ENCODE data around the gene BID. TPM values are rescaled to one million over a fixed set of nuclear protein-coding genes. Genes with fewer than 3 reads are reported as not detected.

BID gene
- polyA plus RNA-seq, 1 donor from 2014 or later: 88.6 TPM

- Histone ChIP-seq H2AFZ (ENCODE audit: low read depth, low read length) (no peak overlapping the region), H3K27ac (ENCODE audit: low read length) (no peak overlapping the region), H3K4me3 (ENCODE audit: low read length) (no peak overlapping the region), H3F3A (ENCODE audit: insufficient read depth, low read length, poor library complexity, severe bottlenecking) (no peaks in the 10 kb centered on the region), H3K79me2 (replicated peaks; ENCODE audit: insufficient read depth, low read length) (no peaks in the 10 kb centered on the region), H3K36me3 (ENCODE audit: insufficient read depth, low read length) (no peaks in the 10 kb centered on the region), H3K27me3 (ENCODE audit: insufficient read depth, low read depth, low read length) (no peaks in the 10 kb centered on the region), H4K20me1 (ENCODE audit: insufficient read depth) (no peaks in the 10 kb centered on the region), H3K9me2 (ENCODE audit: insufficient read depth, low read length) (no peaks in the 10 kb centered on the region), H3K9ac (ENCODE audit: low read length) (no peak overlapping the region), H3K9me3 (ENCODE audit: low read length) (no peaks in the 10 kb centered on the region), H3K4me2 (ENCODE audit: low read length) (no peak overlapping the region)
- no peak for TF ChIP-seq RAD21 (conservative IDR thresholded peaks at IDR 0.05)
- TF ChIP-seq MXI1 (conservative IDR thresholded peaks at IDR 0.05; ENCODE audit: poor library complexity, severe bottlenecking): no peak
- no peak for TF ChIP-seq CTCF (IDR thresholded peaks at IDR 0.05; ENCODE audit: poor library complexity, severe bottlenecking)
- no peak for TF ChIP-seq SMC3 (conservative IDR thresholded peaks at IDR 0.05; ENCODE audit: poor library complexity)
- TF ChIP-seq EZH2 (IDR thresholded peaks at IDR 0.05; ENCODE audit: borderline replicate concordance, insufficient read depth, low read length, poor library complexity, severe bottlenecking): no peak
- TF ChIP-seq EP300 (conservative IDR thresholded peaks at IDR 0.05; ENCODE audit: poor library complexity, severe bottlenecking): no peak
- TF ChIP-seq TAF1 (IDR thresholded peaks at IDR 0.05; ENCODE audit: low read depth): no peak
- TF ChIP-seq, protein P1, sequence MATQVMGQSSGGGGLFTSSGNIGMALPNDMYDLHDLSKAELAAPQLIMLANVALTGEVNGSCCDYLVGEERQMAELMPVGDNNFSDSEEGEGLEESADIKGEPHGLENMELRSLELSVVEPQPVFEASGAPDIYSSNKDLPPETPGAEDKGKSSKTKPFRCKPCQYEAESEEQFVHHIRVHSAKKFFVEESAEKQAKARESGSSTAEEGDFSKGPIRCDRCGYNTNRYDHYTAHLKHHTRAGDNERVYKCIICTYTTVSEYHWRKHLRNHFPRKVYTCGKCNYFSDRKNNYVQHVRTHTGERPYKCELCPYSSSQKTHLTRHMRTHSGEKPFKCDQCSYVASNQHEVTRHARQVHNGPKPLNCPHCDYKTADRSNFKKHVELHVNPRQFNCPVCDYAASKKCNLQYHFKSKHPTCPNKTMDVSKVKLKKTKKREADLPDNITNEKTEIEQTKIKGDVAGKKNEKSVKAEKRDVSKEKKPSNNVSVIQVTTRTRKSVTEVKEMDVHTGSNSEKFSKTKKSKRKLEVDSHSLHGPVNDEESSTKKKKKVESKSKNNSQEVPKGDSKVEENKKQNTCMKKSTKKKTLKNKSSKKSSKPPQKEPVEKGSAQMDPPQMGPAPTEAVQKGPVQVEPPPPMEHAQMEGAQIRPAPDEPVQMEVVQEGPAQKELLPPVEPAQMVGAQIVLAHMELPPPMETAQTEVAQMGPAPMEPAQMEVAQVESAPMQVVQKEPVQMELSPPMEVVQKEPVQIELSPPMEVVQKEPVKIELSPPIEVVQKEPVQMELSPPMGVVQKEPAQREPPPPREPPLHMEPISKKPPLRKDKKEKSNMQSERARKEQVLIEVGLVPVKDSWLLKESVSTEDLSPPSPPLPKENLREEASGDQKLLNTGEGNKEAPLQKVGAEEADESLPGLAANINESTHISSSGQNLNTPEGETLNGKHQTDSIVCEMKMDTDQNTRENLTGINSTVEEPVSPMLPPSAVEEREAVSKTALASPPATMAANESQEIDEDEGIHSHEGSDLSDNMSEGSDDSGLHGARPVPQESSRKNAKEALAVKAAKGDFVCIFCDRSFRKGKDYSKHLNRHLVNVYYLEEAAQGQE (IDR thresholded peaks at IDR 0.05; ENCODE audit: borderline replicate concordance): no peak
- no peak for TF ChIP-seq POLR2AphosphoS5 (IDR thresholded peaks at IDR 0.05)
Observed at GRCh38 chr22:17694193-17694592, 80.1 kb downstream of the BID start.

- Histone ChIP-seq H3K36me3 (ENCODE audit: insufficient read depth, low read length) (no peaks in the 10 kb centered on the region), H3K27me3 (ENCODE audit: insufficient read depth, low read depth, low read length) (no peaks in the 10 kb centered on the region), H3F3A (ENCODE audit: insufficient read depth, low read length, poor library complexity, severe bottlenecking) (no peaks in the 10 kb centered on the region), H3K9me2 (ENCODE audit: insufficient read depth, low read length) (no peaks in the 10 kb centered on the region), H3K79me2 (replicated peaks; ENCODE audit: insufficient read depth, low read length) (no peaks in the 10 kb centered on the region), H4K20me1 (ENCODE audit: insufficient read depth) (no peaks in the 10 kb centered on the region), H3K4me2 (ENCODE audit: low read length) (no peak overlapping the region), H3K27ac (ENCODE audit: low read length) (no peak overlapping the region), H3K9me3 (ENCODE audit: low read length) (no peaks in the 10 kb centered on the region), H3K4me3 (ENCODE audit: low read length) (no peak overlapping the region), H2AFZ (ENCODE audit: low read depth, low read length) (no peak overlapping the region), H3K9ac (ENCODE audit: low read length) (no peak overlapping the region)
- TF ChIP-seq MXI1 (conservative IDR thresholded peaks at IDR 0.05; ENCODE audit: poor library complexity, severe bottlenecking) (no peak), EZH2 (IDR thresholded peaks at IDR 0.05; ENCODE audit: borderline replicate concordance, insufficient read depth, low read length, poor library complexity, severe bottlenecking) (no peak), SMC3 (conservative IDR thresholded peaks at IDR 0.05; ENCODE audit: poor library complexity) (no peak), RAD21 (conservative IDR thresholded peaks at IDR 0.05) (no peak), TAF1 (IDR thresholded peaks at IDR 0.05; ENCODE audit: low read depth) (no peak), EP300 (conservative IDR thresholded peaks at IDR 0.05; ENCODE audit: poor library complexity, severe bottlenecking) (no peak), CTCF (IDR thresholded peaks at IDR 0.05; ENCODE audit: poor library complexity, severe bottlenecking) (no peak)
- TF ChIP-seq, protein P1 (IDR thresholded peaks at IDR 0.05; ENCODE audit: borderline replicate concordance): no peak
Observed at GRCh38 chr22:17692841-17693240, 81.4 kb downstream of the BID start.

Measured in neural cell (in vitro differentiated cells).